SK-N-SH (cell line): Measurements from ENCODE around the gene PTH. TPM values are rescaled to one million over a fixed set of nuclear protein-coding genes. Genes with fewer than 3 reads are reported as not detected.

ENCODE experiments used
- CTCF ChIA-PET: fragments of 300-600, 350-600 bp; formaldehyde crosslinking; extraction: SDS; loops from one replicate; lab custom pipeline; 2021; lab: Yijun Ruan, JAX
- POLR2A ChIA-PET: fragments of 350-600 bp; sonication (Branson Sonifier 250); formaldehyde crosslinking; extraction: SDS; loops from one replicate; lab custom pipeline; 2020; ENCODE audit warnings: antibody characterized with exemption, inconsistent platforms; lab: Yijun Ruan, JAX
- DNase-seq: peaks from one replicate; pipeline ENCODE4 v3.0.0; 2012
- H2AFZ ChIP-seq: fragments of 200-600 bp; sonication (generic); 2 replicates; pipeline ENCODE4 v1.8.1; 2016; ENCODE audit warnings: antibody characterized with exemption, mild to moderate bottlenecking, low read depth
- H3F3A ChIP-seq: fragments of 200-600 bp; sonication (generic); replicated peaks from 2 replicates; pipeline ENCODE3; 2016; ENCODE audit warnings: antibody characterized with exemption, mild to moderate bottlenecking; ENCODE audit not compliant: insufficient read depth
- H3K27ac ChIP-seq, 2 experiments: fragments of 200-500 bp in 1 of 2; fragments of 200-600 bp in 1 of 2; sonication (Bioruptor generic) in 1 of 2; sonication (generic), shearing (Covaris generic) in 1 of 2; 2 replicates each; pipeline versions ENCODE4 v1.5.1 to v1.6.1; 2014 to 2016; ENCODE audit warnings: low read depth in 2 of 2, inconsistent platforms in 1 of 2, low read length in 1 of 2, mild to moderate bottlenecking in 1 of 2, mixed read lengths in 1 of 2
- H3K27me3 ChIP-seq: fragments of 200-600 bp; sonication (generic), shearing (Covaris generic); 2 replicates; pipeline ENCODE4 v1.6.1; 2016; ENCODE audit warnings: mixed run types; ENCODE audit not compliant: insufficient read depth
- H3K36me3 ChIP-seq, 2 experiments: fragments of 200-500 bp in 1 of 2; fragments of 200-600 bp in 1 of 2; sonication (Bioruptor generic) in 1 of 2; sonication (generic) in 1 of 2; replicated peaks in 1 of 2; 2 replicates each; pipeline versions ENCODE3 to v1.5.1; 2014 to 2016; ENCODE audit warnings: low read length in 1 of 2, mild to moderate bottlenecking in 1 of 2; ENCODE audit not compliant: insufficient read depth in 2 of 2, control insufficient read depth in 1 of 2
- H3K4me1 ChIP-seq, 2 experiments: fragments of 200-500 bp in 1 of 2; fragments of 200-600 bp in 1 of 2; sonication (Bioruptor generic) in 1 of 2; sonication (generic), shearing (Covaris generic) in 1 of 2; 2 replicates each; pipeline versions ENCODE4 v1.5.1 to v1.6.1; 2014 to 2016; ENCODE audit warnings: low read depth in 1 of 2, low read length in 1 of 2, mixed run types in 1 of 2; ENCODE audit not compliant: insufficient read depth in 2 of 2, control insufficient read depth in 1 of 2
- H3K4me2 ChIP-seq: fragments of 200-600 bp; sonication (generic), shearing (Covaris generic); 2 replicates; pipeline ENCODE4 v1.6.1; 2017; ENCODE audit warnings: mixed run types
- H3K4me3 ChIP-seq, 2 experiments: fragments of 200-500 bp in 1 of 2; fragments of 200-600 bp in 1 of 2; sonication (Bioruptor generic) in 1 of 2; sonication (generic), shearing (Covaris generic) in 1 of 2; 2 replicates each; pipeline versions ENCODE4 v1.5.1 to v1.8.1; 2014 to 2016; ENCODE audit warnings: low read depth in 2 of 2, inconsistent platforms in 1 of 2, low read length in 1 of 2, mild to moderate bottlenecking in 1 of 2, mixed read lengths in 1 of 2, moderate library complexity in 1 of 2
- H3K79me2 ChIP-seq: fragments of 200-600 bp; sonication (generic); 2 replicates; pipeline ENCODE4 v1.8.1; 2017; ENCODE audit warnings: mild to moderate bottlenecking; ENCODE audit not compliant: insufficient read depth
- H3K9ac ChIP-seq: fragments of 200-600 bp; sonication (generic); 2 replicates; pipeline ENCODE4 v1.6.1; 2017; ENCODE audit warnings: mixed run types
- H3K9me2 ChIP-seq: fragments of 200-600 bp; sonication (generic); 2 replicates; pipeline ENCODE4 v1.6.1; 2017; ENCODE audit warnings: mixed run types
- H3K9me3 ChIP-seq: fragments of 200-600 bp; sonication (generic); 2 replicates; pipeline ENCODE4 v1.6.1; 2017; ENCODE audit warnings: mixed run types, mild to moderate bottlenecking, moderate library complexity
- H4K20me1 ChIP-seq: fragments of 200-600 bp; sonication (generic); 2 replicates; pipeline ENCODE4 v1.6.1; 2017; ENCODE audit warnings: mild to moderate bottlenecking, mixed run types; ENCODE audit not compliant: insufficient read depth
- ELF1 ChIP-seq: IDR thresholded peaks from 2 replicates; pipeline ENCODE4 v1.4.0; 2012
- EZH2phosphoT487 ChIP-seq: fragments of 200-600 bp; sonication (generic); IDR thresholded peaks from 2 replicates; pipeline ENCODE4 v1.6.1; 2017; ENCODE audit warnings: low read depth, mixed run types, mild to moderate bottlenecking, antibody characterized with exemption, moderate library complexity, borderline replicate concordance
- FOSL2 ChIP-seq: IDR thresholded peaks from 2 replicates; pipeline ENCODE4 v1.4.0; 2012; ENCODE audit warnings: low read depth, mild to moderate bottlenecking, moderate library complexity, borderline replicate concordance
- FOXJ3 ChIP-seq: sonication (generic); formaldehyde crosslinking; IDR thresholded peaks from 2 replicates; pipeline ENCODE4 v1.5.1; 2020; ENCODE audit warnings: mild to moderate bottlenecking, missing genetic modification reagents
- GABPA ChIP-seq: IDR thresholded peaks from 2 replicates; pipeline ENCODE4 v1.4.0; 2012; ENCODE audit warnings: low read depth, mild to moderate bottlenecking
- GATA2 ChIP-seq: sonication (generic); formaldehyde crosslinking; IDR thresholded peaks from 2 replicates; pipeline ENCODE4 v1.5.0; 2020; ENCODE audit warnings: mild to moderate bottlenecking, missing genetic modification reagents
- MEF2A ChIP-seq: IDR thresholded peaks from 2 replicates; pipeline ENCODE4 v1.4.0; 2012; ENCODE audit warnings: low read depth, borderline replicate concordance
- MXI1 ChIP-seq: IDR thresholded peaks from 2 replicates; pipeline ENCODE4 v1.6.1; 2012; ENCODE audit warnings: mild to moderate bottlenecking, low read depth, low read length, improper control_type of control experiment
- NRF1 ChIP-seq: IDR thresholded peaks from 2 replicates; pipeline ENCODE4 v1.6.1; 2012; ENCODE audit warnings: low read depth, mild to moderate bottlenecking, low read length
- POLR2AphosphoS5 ChIP-seq: IDR thresholded peaks from 2 replicates; pipeline ENCODE4 v1.6.1; 2012; ENCODE audit warnings: low read depth, low read length
- RCOR1 ChIP-seq: fragments of 150-350 bp; IDR thresholded peaks from 2 replicates; pipeline ENCODE4 v1.6.1; 2017; ENCODE audit warnings: antibody characterized with exemption, low read length
- REST ChIP-seq: IDR thresholded peaks from 2 replicates; pipeline ENCODE4 v1.6.1; 2012; ENCODE audit warnings: mild to moderate bottlenecking, low read depth, low read length, moderate library complexity
- RFX5 ChIP-seq: IDR thresholded peaks from 2 replicates; pipeline ENCODE4 v1.6.1; 2012; ENCODE audit warnings: mild to moderate bottlenecking, improper control_type of control experiment, low read length
- RXRA ChIP-seq: IDR thresholded peaks from 2 replicates; pipeline ENCODE4 v1.4.0; 2012; ENCODE audit warnings: low read depth, mild to moderate bottlenecking, borderline replicate concordance
- SMC3 ChIP-seq: IDR thresholded peaks from 2 replicates; pipeline ENCODE4 v1.6.1; 2012; ENCODE audit warnings: low read depth, low read length, improper control_type of control experiment
- TEAD4 ChIP-seq: IDR thresholded peaks from 2 replicates; pipeline ENCODE4 v1.4.0; 2012; ENCODE audit warnings: mild to moderate bottlenecking, borderline replicate concordance; ENCODE audit not compliant: insufficient read depth
- ZBTB33 ChIP-seq: IDR thresholded peaks from 2 replicates; pipeline ENCODE4 v1.4.0; 2012; ENCODE audit warnings: low read depth, borderline replicate concordance
- WGBS: methylation state at CpG from one replicate; pipeline ENCODE4 v1.1.6; 2017; ENCODE audit warnings: low lambda C conversion rate; 5-methylcytosine and 5-hydroxymethylcytosine counted together
- polyA plus RNA-seq, 3 experiments: library from polyadenylated mRNA; depleted of rRNA; stranded (reverse); fragments of >200 nt; gene quantifications; 2 replicates each; pipeline ENCODE4 v1.2.3, GENCODE V29; 2012
- TF ChIP-seq, protein P1 (sequence below): IDR thresholded peaks from 2 replicates; pipeline ENCODE4; 2012
- TF ChIP-seq, protein P2 (sequence below): fragments of 150-350 bp; IDR thresholded peaks from 2 replicates; pipeline ENCODE4 v1.6.1; 2016; ENCODE audit warnings: mild to moderate bottlenecking, low read depth, low read length
- TF ChIP-seq, protein P3 (sequence below): IDR thresholded peaks from 2 replicates; pipeline ENCODE4 v1.4.0; 2012; ENCODE audit warnings: low read depth, borderline replicate concordance
- TF ChIP-seq, protein P4 (sequence below): IDR thresholded peaks from 2 replicates; pipeline ENCODE4 v1.4.0; 2012; ENCODE audit warnings: low read depth

The PTH gene
- polyA plus RNA-seq, 1 of the 3 experiments (the other 2 are of a cell fraction) = not detected

DNA sequence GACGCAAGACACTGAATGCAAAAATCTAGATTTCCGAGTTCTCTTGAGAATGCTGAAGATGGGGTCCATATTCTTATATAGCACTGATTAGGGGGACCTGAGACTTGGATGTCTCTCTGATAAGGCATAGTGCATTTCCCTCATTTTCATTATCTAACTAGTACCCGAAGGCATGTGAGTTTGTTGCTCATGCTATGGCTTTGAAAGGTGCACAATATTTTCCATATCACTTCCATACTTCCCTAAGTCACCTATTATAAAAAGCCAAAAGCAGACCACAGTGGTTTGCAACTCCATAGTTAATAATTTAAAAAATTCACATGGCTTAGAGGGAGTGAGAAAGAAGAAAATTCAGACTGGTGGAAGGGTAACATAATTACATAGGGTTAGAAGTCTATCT is 34.5 kb downstream of the PTH start (continued):
- TF ChIP-seq SMC3 = no peak
- TF ChIP-seq MXI1 = no peak

DNA sequence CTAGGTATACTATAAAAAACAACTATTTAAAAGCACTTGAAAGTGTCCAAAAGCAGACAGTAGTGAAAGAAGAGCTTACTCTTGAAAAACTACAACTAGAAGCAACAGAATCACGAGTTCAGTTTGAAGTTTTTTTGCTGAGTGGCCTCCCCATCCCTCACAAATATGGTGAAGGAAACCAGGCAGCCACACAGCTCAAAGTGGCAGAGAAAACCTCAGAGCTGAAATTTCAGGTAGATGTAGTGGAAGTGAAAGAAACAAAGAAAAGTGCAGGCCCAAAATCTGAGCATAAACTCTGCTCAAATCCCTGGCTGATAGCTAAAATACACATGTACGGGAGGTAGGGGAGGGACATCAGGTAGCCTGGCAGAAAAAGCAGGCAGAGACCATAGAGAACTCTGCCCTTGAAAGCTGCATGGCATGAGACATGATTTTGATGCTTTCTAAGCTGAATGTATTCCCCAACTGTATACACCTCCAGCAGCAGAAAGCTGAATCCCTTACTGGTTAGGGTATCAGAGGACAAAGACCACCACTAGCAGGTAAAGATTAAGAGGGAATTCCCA is 44.9 kb downstream of the PTH start:
- Histone ChIP-seq H3K9ac (no peak overlapping the region), H3K4me2 (no peak overlapping the region), H3K79me2 (peaks cover 97% of the 10 kb centered on the region), H3K4me1 (peaks cover 0 to 4% of the 10 kb centered on the region in 2 experiments; a peak in 3 of 4 replicates), H3K27me3 (no peaks in the 10 kb centered on the region), H3F3A (peaks cover 6% of the 10 kb centered on the region), H3K36me3 (peaks cover 0 to 14% of the 10 kb centered on the region in 2 experiments), H3K9me2 (no peaks in the 10 kb centered on the region; the same call in 1 of the 2 replicates), H2AFZ (no peak overlapping the region), H3K9me3 (no peaks in the 10 kb centered on the region; the same call in 1 of the 2 replicates), H4K20me1 (peaks cover 22% of the 10 kb centered on the region), H3K4me3 (no peak overlapping the region), H3K27ac (no peak overlapping the region)
- DNase-seq = no peak
- ChIA-PET CTCF (interaction anchor here (1.0 to 1.2 kb wide), 2 partner anchors 10 to 12 kb away, joined by 3 read pairs; partner anchors contain the start of gene BTBD10), POLR2A (no interaction called here)
- no peak for TF ChIP-seq MEF2A
- TF ChIP-seq POLR2AphosphoS5 = no peak
- TF ChIP-seq EZH2phosphoT487 = no peak
- TF ChIP-seq TEAD4 = no peak
- no peak for TF ChIP-seq RFX5
- no peak for TF ChIP-seq NRF1
- no peak for TF ChIP-seq ELF1
- TF ChIP-seq GATA2 (CRISPR knock-in tag) = no peak
- no peak for TF ChIP-seq FOXJ3 (CRISPR knock-in tag)
- TF ChIP-seq, protein P1, sequence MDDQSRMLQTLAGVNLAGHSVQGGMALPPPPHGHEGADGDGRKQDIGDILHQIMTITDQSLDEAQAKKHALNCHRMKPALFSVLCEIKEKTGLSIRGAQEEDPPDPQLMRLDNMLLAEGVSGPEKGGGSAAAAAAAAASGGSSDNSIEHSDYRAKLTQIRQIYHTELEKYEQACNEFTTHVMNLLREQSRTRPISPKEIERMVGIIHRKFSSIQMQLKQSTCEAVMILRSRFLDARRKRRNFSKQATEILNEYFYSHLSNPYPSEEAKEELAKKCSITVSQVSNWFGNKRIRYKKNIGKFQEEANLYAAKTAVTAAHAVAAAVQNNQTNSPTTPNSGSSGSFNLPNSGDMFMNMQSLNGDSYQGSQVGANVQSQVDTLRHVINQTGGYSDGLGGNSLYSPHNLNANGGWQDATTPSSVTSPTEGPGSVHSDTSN = no peak
- TF ChIP-seq, protein P2, sequence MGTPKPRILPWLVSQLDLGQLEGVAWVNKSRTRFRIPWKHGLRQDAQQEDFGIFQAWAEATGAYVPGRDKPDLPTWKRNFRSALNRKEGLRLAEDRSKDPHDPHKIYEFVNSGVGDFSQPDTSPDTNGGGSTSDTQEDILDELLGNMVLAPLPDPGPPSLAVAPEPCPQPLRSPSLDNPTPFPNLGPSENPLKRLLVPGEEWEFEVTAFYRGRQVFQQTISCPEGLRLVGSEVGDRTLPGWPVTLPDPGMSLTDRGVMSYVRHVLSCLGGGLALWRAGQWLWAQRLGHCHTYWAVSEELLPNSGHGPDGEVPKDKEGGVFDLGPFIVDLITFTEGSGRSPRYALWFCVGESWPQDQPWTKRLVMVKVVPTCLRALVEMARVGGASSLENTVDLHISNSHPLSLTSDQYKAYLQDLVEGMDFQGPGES = no peak
- TF ChIP-seq FOSL2 = no peak
- no peak for TF ChIP-seq REST
- TF ChIP-seq GABPA = no peak
- TF ChIP-seq, protein P3, sequence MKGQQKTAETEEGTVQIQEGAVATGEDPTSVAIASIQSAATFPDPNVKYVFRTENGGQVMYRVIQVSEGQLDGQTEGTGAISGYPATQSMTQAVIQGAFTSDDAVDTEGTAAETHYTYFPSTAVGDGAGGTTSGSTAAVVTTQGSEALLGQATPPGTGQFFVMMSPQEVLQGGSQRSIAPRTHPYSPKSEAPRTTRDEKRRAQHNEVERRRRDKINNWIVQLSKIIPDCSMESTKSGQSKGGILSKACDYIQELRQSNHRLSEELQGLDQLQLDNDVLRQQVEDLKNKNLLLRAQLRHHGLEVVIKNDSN = no peak
- no peak for TF ChIP-seq RCOR1
- TF ChIP-seq, protein P4, sequence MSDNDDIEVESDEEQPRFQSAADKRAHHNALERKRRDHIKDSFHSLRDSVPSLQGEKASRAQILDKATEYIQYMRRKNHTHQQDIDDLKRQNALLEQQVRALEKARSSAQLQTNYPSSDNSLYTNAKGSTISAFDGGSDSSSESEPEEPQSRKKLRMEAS = no peak
- TF ChIP-seq ZBTB33 = no peak
- no peak for TF ChIP-seq RXRA
- 98% methylated on average over 2 of the region's 2 CpGs for WGBS
